ENCODE data around the gene PROK1.

PROK1 gene

GRCh38 chr1:110466646-110467280, 15.8 kb downstream of the PROK1 start:
- DNase-seq, result no peak

- no peak for DNase-seq
Observed at GRCh38 chr1:110471131-110471530, 20.2 kb downstream of the PROK1 start.

- DNase-seq, result no peak
Observed at GRCh38 chr1:110472546-110472945, 21.6 kb downstream of the PROK1 start.

GRCh38 chr1:110474444-110474843, 23.5 kb downstream of the PROK1 start:
- DNase-seq, result no peak

- DNase-seq, result no peak
Observed at GRCh38 chr1:110475362-110476027, 24.5 kb downstream of the PROK1 start.

GRCh38 chr1:110476028-110476765, 25.2 kb downstream of the PROK1 start:
- DNase-seq, result no peak

- no peak for DNase-seq
Observed at GRCh38 chr1:110477041-110477440, 26.1 kb downstream of the PROK1 start.

GRCh38 chr1:110477445-110477957, 26.6 kb downstream of the PROK1 start:
- DNase-seq, result no peak

GRCh38 chr1:110477967-110478640, 27.2 kb downstream of the PROK1 start:
- no peak for DNase-seq

GRCh38 chr1:110478886-110479285, 27.9 kb downstream of the PROK1 start:
- no peak for DNase-seq

- no peak for DNase-seq
Observed at GRCh38 chr1:110480356-110481096, 29.6 kb downstream of the PROK1 start.

- DNase-seq, result no peak
Observed at GRCh38 chr1:110481968-110482623, 31.1 kb downstream of the PROK1 start.

- DNase-seq, result no peak
Observed at GRCh38 chr1:110482662-110483307, 31.8 kb downstream of the PROK1 start.

GRCh38 chr1:110483308-110483685, 32.3 kb downstream of the PROK1 start:
- DNase-seq, result no peak

- DNase-seq, result no peak
Observed at GRCh38 chr1:110484801-110485200, 33.9 kb downstream of the PROK1 start.

GRCh38 chr1:110485725-110486124, 34.8 kb downstream of the PROK1 start:
- DNase-seq, result no peak

- DNase-seq, result no peak
Observed at GRCh38 chr1:110487726-110488125, 36.8 kb downstream of the PROK1 start.

- DNase-seq, result no peak
Observed at GRCh38 chr1:110488161-110488560, 37.2 kb downstream of the PROK1 start.

- DNase-seq, result no peak
Observed at GRCh38 chr1:110488867-110489266, 37.9 kb downstream of the PROK1 start.

GRCh38 chr1:110489406-110489805, 38.5 kb downstream of the PROK1 start:
- no peak for DNase-seq

- no peak for DNase-seq
Observed at GRCh38 chr1:110489973-110490542, 39.1 kb downstream of the PROK1 start.
